Measurements from ENCODE around the gene DDOST.

- no peak for TF ChIP-seq POLR2AphosphoS5 (IDR thresholded peaks at IDR 0.05; ENCODE audit: low read depth, low read length)
- TF ChIP-seq POLR2A (IDR thresholded peaks at IDR 0.05; ENCODE audit: low read depth, low read length), result no peak
- no peak for TF ChIP-seq TAF1 (IDR thresholded peaks at IDR 0.05; ENCODE audit: low read depth, low read length)
- no peak for TF ChIP-seq SPI1 (IDR thresholded peaks at IDR 0.05; ENCODE audit: low read depth, low read length)
- no peak for TF ChIP-seq PAX5 (IDR thresholded peaks at IDR 0.05; ENCODE audit: insufficient read depth, low read length, severe bottlenecking)
Observed at GRCh38 chr1:20660847-20661206, 342 bp downstream of the DDOST start.
